B cell (primary cell): ENCODE measurements around the gene CDC20B. TPM values are rescaled to one million over a fixed set of nuclear protein-coding genes. Genes with fewer than 3 reads are reported as not detected.

Source experiments
- ATAC-seq: fragments of 200-7000 bp; cut with Tn5 transposase; one replicate; pipeline ENCODE4 v1.10.0; 2021; ENCODE audit warnings: low read depth, mild to moderate bottlenecking, moderate number of reproducible peaks, moderate library complexity
- CTCF ChIA-PET: fragments of 350-600 bp; sonication (Branson Sonifier 250); formaldehyde crosslinking; loops from one replicate; lab custom pipeline; 2021; ENCODE audit warnings: antibody characterized with exemption, inconsistent platforms; lab: Charles Lee
- POLR2A ChIA-PET: fragments of 350-600 bp; sonication (Branson Sonifier 250); formaldehyde crosslinking; loops from one replicate; lab custom pipeline; 2021; ENCODE audit warnings: antibody characterized with exemption; lab: Charles Lee
- DNase-seq: peaks from one replicate; pipeline ENCODE4 v3.0.0; 2013
- H2AFZ ChIP-seq: 2 replicates; pipeline ENCODE4 v1.6.1; 2012; ENCODE audit warnings: mild to moderate bottlenecking, low read depth, low read length; ENCODE audit not compliant: insufficient read depth, poor library complexity, severe bottlenecking
- H3K27ac ChIP-seq, 2 donors: 1 replicate in 1 of 2; 2 replicates in 1 of 2; pipeline ENCODE4 v1.5.1; 2012 to 2013; ENCODE audit warnings: low read length in 2 of 2, mild to moderate bottlenecking in 2 of 2, moderate library complexity in 1 of 2
- H3K27me3 ChIP-seq, 4 experiments: fragments of 200-600 bp in 1 of 4; sonication (generic) in 1 of 4; replicated peaks in 1 of 4; 1 replicate in 2 of 4; 2 replicates in 2 of 4; pipeline versions ENCODE4 v1.6.1 to v1.7.0; 2013 to 2016; ENCODE audit warnings: low read length in 3 of 4, mild to moderate bottlenecking in 2 of 4, mixed read lengths in 1 of 4, moderate library complexity in 1 of 4; ENCODE audit not compliant: insufficient read depth in 4 of 4, control insufficient read depth in 3 of 4; ENCODE audit errors: control extremely low read depth in 1 of 4
- H3K36me3 ChIP-seq, 2 experiments: replicated peaks in 1 of 2; 1 replicate in 1 of 2; 2 replicates in 1 of 2; pipeline versions ENCODE4 v1.6.1 to v1.7.1; 2013; ENCODE audit warnings: low read length in 1 of 2; ENCODE audit not compliant: insufficient read depth in 2 of 2, control insufficient read depth in 1 of 2; ENCODE audit errors: control extremely low read depth in 1 of 2, extremely low read depth in 1 of 2
- H3K4me1 ChIP-seq, 2 donors: fragments of 200-600 bp in 1 of 2; sonication (generic) in 1 of 2; 1 replicate in 1 of 2; 2 replicates in 1 of 2; pipeline versions ENCODE4 v1.5.1 to v1.6.1; 2013 to 2017; ENCODE audit warnings: low read length in 2 of 2; ENCODE audit not compliant: control insufficient read depth in 2 of 2, insufficient read depth in 2 of 2
- H3K4me2 ChIP-seq: replicated peaks from 2 replicates; pipeline ENCODE3; 2012; ENCODE audit warnings: mild to moderate bottlenecking, low read depth, low read length; ENCODE audit not compliant: poor library complexity, severe bottlenecking
- H3K4me3 ChIP-seq, 5 experiments: fragments of 200-600 bp in 1 of 5; sonication (generic) in 1 of 5; 1 replicate in 3 of 5; 2 replicates in 2 of 5; pipeline versions ENCODE4 v1.5.1 to v1.7.0; 2011 to 2016; ENCODE audit warnings: low read length in 4 of 5, mild to moderate bottlenecking in 4 of 5, low read depth in 2 of 5, control low read depth in 1 of 5, moderate library complexity in 1 of 5; ENCODE audit not compliant: insufficient read depth in 1 of 5; ENCODE audit errors: control extremely low read depth in 1 of 5, extremely low read depth in 1 of 5
- H3K79me2 ChIP-seq: fragments of 200-600 bp; sonication (generic); one replicate; pipeline ENCODE4 v1.6.0; 2016; ENCODE audit warnings: low read length; ENCODE audit not compliant: control insufficient read depth, insufficient read depth
- H3K9ac ChIP-seq: fragments of 200-600 bp; sonication (generic); 2 replicates; pipeline ENCODE4 v1.6.1; 2017; ENCODE audit warnings: mild to moderate bottlenecking, low read length, moderate library complexity
- H3K9me3 ChIP-seq, 3 donors: one replicate each; pipeline versions ENCODE4 v1.6.1 to v1.7.1; 2013; ENCODE audit warnings: low read length in 2 of 3; ENCODE audit not compliant: control insufficient read depth in 2 of 3, insufficient read depth in 1 of 3; ENCODE audit errors: control extremely low read depth in 1 of 3
- H4K20me1 ChIP-seq: 2 replicates; pipeline ENCODE4 v1.6.0; 2012; ENCODE audit warnings: mild to moderate bottlenecking, low read length; ENCODE audit not compliant: insufficient read depth, control insufficient read depth, poor library complexity, severe bottlenecking
- H3K27ac Mint-ChIP-seq: one replicate; pipeline ENCODE4 v1.8.0; 2021; ENCODE audit warnings: mixed read lengths
- H3K27me3 Mint-ChIP-seq: one replicate; pipeline ENCODE4 v1.8.0; 2021; ENCODE audit warnings: mixed read lengths
- H3K4me1 Mint-ChIP-seq: one replicate; pipeline ENCODE4 v1.8.0; 2021; ENCODE audit warnings: mixed read lengths
- H3K4me3 Mint-ChIP-seq: one replicate; pipeline ENCODE4 v1.8.0; 2021; ENCODE audit warnings: mixed read lengths
- H3K9me3 Mint-ChIP-seq: one replicate; pipeline ENCODE4 v1.8.0; 2022; ENCODE audit warnings: mixed read lengths; ENCODE audit not compliant: insufficient read depth
- EZH2 ChIP-seq: IDR thresholded peaks from 2 replicates; pipeline ENCODE4 v1.6.1; 2012; ENCODE audit warnings: borderline replicate concordance, low read depth, mild to moderate bottlenecking, moderate library complexity, low read length; ENCODE audit not compliant: insufficient read depth, poor library complexity, severe bottlenecking
- WGBS: methylation state at CpG from one replicate; pipeline ENCODE4 v1.1.5; 2013; ENCODE audit warnings: missing lambda C conversion rate; ENCODE audit not compliant: insufficient coverage; 5-methylcytosine and 5-hydroxymethylcytosine counted together
- intact Hi-C: fragments of 100-400 bp; cut with micrococcal nuclease; formaldehyde crosslinking; loops from one replicate; pipeline ENCODE4 v1.10.0; 2022
- polyA plus RNA-seq: library from polyadenylated mRNA; depleted of rRNA; stranded (reverse); fragments of >200 nt; gene quantifications from 2 replicates; pipeline ENCODE4 v1.2.3, GENCODE V29; 2012
- total RNA-seq, 2 donors: library from RNA; stranded (reverse); fragments of 120-200 nt in 1 of 2; gene quantifications; 1 replicate in 1 of 2; 2 replicates in 1 of 2; pipeline versions ENCODE4 v1.2.3 to v1.2.4, GENCODE V29; 2013 to 2022
- TF ChIP-seq, protein P1 (sequence below): fragments of 200-600 bp; IDR thresholded peaks from one replicate; pipeline ENCODE4 v1.8.0; 2022; ENCODE audit warnings: antibody characterized with exemption, mild to moderate bottlenecking

The CDC20B gene
- total and polyA plus RNA-seq, 2 donors (not counting 1 experiment from before 2014, with no cell fraction given) = 0.09 TPM; not detected in 1

- 100% methylated on average over 1 of the region's 4 CpGs for WGBS
- no peak overlapping the region for H2AFZ ChIP-seq
- peaks cover 0 to 28% (median 0%) of the 10 kb centered on the region in 3 donors for H3K9me3 ChIP-seq
- H3K79me2 ChIP-seq = no peaks in the 10 kb centered on the region
- ATAC-seq (no peak), DNase-seq (no peak)
- TF ChIP-seq, protein P1, sequence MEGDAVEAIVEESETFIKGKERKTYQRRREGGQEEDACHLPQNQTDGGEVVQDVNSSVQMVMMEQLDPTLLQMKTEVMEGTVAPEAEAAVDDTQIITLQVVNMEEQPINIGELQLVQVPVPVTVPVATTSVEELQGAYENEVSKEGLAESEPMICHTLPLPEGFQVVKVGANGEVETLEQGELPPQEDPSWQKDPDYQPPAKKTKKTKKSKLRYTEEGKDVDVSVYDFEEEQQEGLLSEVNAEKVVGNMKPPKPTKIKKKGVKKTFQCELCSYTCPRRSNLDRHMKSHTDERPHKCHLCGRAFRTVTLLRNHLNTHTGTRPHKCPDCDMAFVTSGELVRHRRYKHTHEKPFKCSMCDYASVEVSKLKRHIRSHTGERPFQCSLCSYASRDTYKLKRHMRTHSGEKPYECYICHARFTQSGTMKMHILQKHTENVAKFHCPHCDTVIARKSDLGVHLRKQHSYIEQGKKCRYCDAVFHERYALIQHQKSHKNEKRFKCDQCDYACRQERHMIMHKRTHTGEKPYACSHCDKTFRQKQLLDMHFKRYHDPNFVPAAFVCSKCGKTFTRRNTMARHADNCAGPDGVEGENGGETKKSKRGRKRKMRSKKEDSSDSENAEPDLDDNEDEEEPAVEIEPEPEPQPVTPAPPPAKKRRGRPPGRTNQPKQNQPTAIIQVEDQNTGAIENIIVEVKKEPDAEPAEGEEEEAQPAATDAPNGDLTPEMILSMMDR = no peak
- TF ChIP-seq EZH2 = no peak
- no peaks in the 10 kb centered on the region for H3K36me3 ChIP-seq
- Mint-ChIP-seq H3K4me3 (no peak overlapping the region), H3K27me3 (peaks cover 66% of the 10 kb centered on the region), H3K9me3 (no peaks in the 10 kb centered on the region), H3K4me1 (peaks cover 28% of the 10 kb centered on the region), H3K27ac (no peak overlapping the region)
- H3K27ac ChIP-seq = no peak overlapping the region
- ChIA-PET CTCF (interaction anchor here (0.7 kb wide), 1 partner anchor 764 kb away, joined by 4 read pairs; no protein-coding TSS in a partner anchor), POLR2A (no interaction called here)
- peaks cover 28 to 34% of the 10 kb centered on the region in 2 donors for H3K4me1 ChIP-seq
- intact Hi-C loops = no loop called here
- no peaks in the 10 kb centered on the region for H4K20me1 ChIP-seq
- H3K4me3 ChIP-seq = no peak overlapping the region
- no peak overlapping the region for H3K4me2 ChIP-seq
- H3K9ac ChIP-seq = no peak overlapping the region
- peaks cover 0 to 50% (median 39%) of the 10 kb centered on the region in 4 experiments for H3K27me3 ChIP-seq
Measured at GRCh38 chr5:55218967-55219366, 46.0 kb upstream of the CDC20B start.

- H3K4me1 Mint-ChIP-seq = no peaks in the 10 kb centered on the region
- Histone ChIP-seq H3K27ac (no peak overlapping the region), H3K9ac (no peak overlapping the region), H2AFZ (no peak overlapping the region), H4K20me1 (no peaks in the 10 kb centered on the region), H3K4me2 (no peak overlapping the region), H3K9me3 (peaks cover 0 to 4% (median 0%) of the 10 kb centered on the region in 3 donors), H3K4me1 (no peaks in the 10 kb centered on the region), H3K4me3 (no peak overlapping the region), H3K27me3 (peaks cover 0 to 5% (median 4%) of the 10 kb centered on the region in 4 experiments), H3K79me2 (no peaks in the 10 kb centered on the region), H3K36me3 (no peaks in the 10 kb centered on the region)
- H3K27me3 Mint-ChIP-seq = peaks cover 18% of the 10 kb centered on the region
- ChIA-PET CTCF (no interaction called here), POLR2A (no interaction called here)
- H3K4me3 Mint-ChIP-seq = no peak overlapping the region
- ATAC-seq (no peak), DNase-seq (no peak)
- no peaks in the 10 kb centered on the region for H3K9me3 Mint-ChIP-seq
- TF ChIP-seq, protein P1 = no peak
- TF ChIP-seq EZH2 = no peak
- no CpG with 5 or more reads among the region's 2 CpGs for whole genome bisulfite sequencing
- intact Hi-C loops = no loop called here
- no peak overlapping the region for H3K27ac Mint-ChIP-seq
Measured at GRCh38 chr5:55211184-55211874, 38.4 kb upstream of the CDC20B start.
